Gastrocnemius medialis (tissue), 4 donors: ENCODE data around the gene CBX7. TPM values are rescaled to one million over a fixed set of nuclear protein-coding genes. Genes with fewer than 3 reads are reported as not detected.

Experiments used
- ATAC-seq, 2 donors: fragments of 150-250 bp; one replicate each; pipeline ENCODE4 v1.9.1; 2016
- DNase-seq, 2 donors: peaks; one replicate each; pipeline ENCODE4 v3.0.0-alpha.2; 2019
- H3K27ac ChIP-seq, 4 donors: fragments of 200-600 bp; sonication (generic); 1 replicate in 1 of 4; 2 replicates in 3 of 4; pipeline ENCODE4 v1.5.1; 2016 to 2018; ENCODE audit warnings: mild to moderate bottlenecking in 2 of 4, moderate library complexity in 1 of 4
- H3K27me3 ChIP-seq, 3 donors: fragments of 200-600 bp; sonication (generic) in 2 of 3; 1 replicate in 1 of 3; 2 replicates in 2 of 3; pipeline versions ENCODE4 v1.5.1 to v1.6.0; 2016 to 2019; ENCODE audit warnings: mild to moderate bottlenecking in 1 of 3, moderate library complexity in 1 of 3
- H3K36me3 ChIP-seq, 2 donors: fragments of 200-600 bp; sonication (generic) in 1 of 2; one replicate each; pipeline ENCODE4 v1.5.1; 2017 to 2018
- H3K4me1 ChIP-seq, 2 donors: fragments of 200-600 bp; sonication (generic) in 1 of 2; one replicate each; pipeline ENCODE4 v1.5.1; 2016 to 2017; ENCODE audit warnings: mild to moderate bottlenecking in 2 of 2
- H3K4me3 ChIP-seq, 4 donors: fragments of 200-600 bp; sonication (generic) in 3 of 4; 1 replicate in 1 of 4; 2 replicates in 3 of 4; pipeline ENCODE4 v1.5.1; 2016 to 2019; ENCODE audit warnings: mild to moderate bottlenecking in 2 of 4
- H3K9me3 ChIP-seq, 3 donors: fragments of 200-600 bp; sonication (generic) in 2 of 3; 1 replicate in 1 of 3; 2 replicates in 2 of 3; pipeline ENCODE4 v1.5.1; 2016 to 2019
- POLR2A ChIP-seq, 2 donors: fragments of 450-650 bp; IDR thresholded peaks; one replicate each; pipeline ENCODE4 v1.6.1; 2017; ENCODE audit warnings: antibody characterized with exemption in 2 of 2, mild to moderate bottlenecking in 2 of 2, moderate library complexity in 2 of 2
- in situ Hi-C, 4 donors: fragments of 200-750 bp; cut with MboI; loops; one replicate each; pipeline versions ENCODE4 v1.15.0 to v1.8.0; 2017; ENCODE audit warnings: low sequenced_read_pairs in 4 of 4
- intact Hi-C: fragments of 100-400 bp; cut with DNase I; formaldehyde crosslinking; loops from one replicate; pipeline ENCODE4 v1.15.1; 2023; ENCODE audit warnings: low total_unique reads
- total RNA-seq, 4 donors: library from RNA; depleted of rRNA; stranded (reverse); fragments of >200 nt; gene quantifications; one replicate each; pipeline versions ENCODE4 v1.1.0 to v1.2.3, GENCODE V29; 2016
- TF ChIP-seq, protein P1 (sequence below), 5 experiments: fragments of 450-650 bp in 3 of 5; fragments of 200-600 bp in 2 of 5; sonication (generic) in 2 of 5; IDR thresholded peaks in 4 of 5; conservative IDR thresholded peaks in 1 of 5; 1 replicate in 4 of 5; 2 replicates in 1 of 5; pipeline ENCODE4 v1.5.1; 2016 to 2019; ENCODE audit warnings: antibody characterized with exemption in 5 of 5, mild to moderate bottlenecking in 3 of 5, moderate library complexity in 3 of 5

The CBX7 gene
- total RNA-seq, 4 donors from 2014 or later = 52.4 to 78.1 (median 62.3) TPM

GRCh38 chr22:39185601-39186012 lies 33.1 kb upstream of the CBX7 start:
- intact Hi-C loops = no loop called here
- peak overlapping the region; percentile 41 to 75 (median 66) for H3K27ac ChIP-seq
- peak; percentile 45 to 51 for ATAC-seq
- no peaks in the 10 kb centered on the region for H3K27me3 ChIP-seq
- H3K4me1 ChIP-seq = peaks cover 11 to 18% of the 10 kb centered on the region in 2 donors
- TF ChIP-seq, protein P1, sequence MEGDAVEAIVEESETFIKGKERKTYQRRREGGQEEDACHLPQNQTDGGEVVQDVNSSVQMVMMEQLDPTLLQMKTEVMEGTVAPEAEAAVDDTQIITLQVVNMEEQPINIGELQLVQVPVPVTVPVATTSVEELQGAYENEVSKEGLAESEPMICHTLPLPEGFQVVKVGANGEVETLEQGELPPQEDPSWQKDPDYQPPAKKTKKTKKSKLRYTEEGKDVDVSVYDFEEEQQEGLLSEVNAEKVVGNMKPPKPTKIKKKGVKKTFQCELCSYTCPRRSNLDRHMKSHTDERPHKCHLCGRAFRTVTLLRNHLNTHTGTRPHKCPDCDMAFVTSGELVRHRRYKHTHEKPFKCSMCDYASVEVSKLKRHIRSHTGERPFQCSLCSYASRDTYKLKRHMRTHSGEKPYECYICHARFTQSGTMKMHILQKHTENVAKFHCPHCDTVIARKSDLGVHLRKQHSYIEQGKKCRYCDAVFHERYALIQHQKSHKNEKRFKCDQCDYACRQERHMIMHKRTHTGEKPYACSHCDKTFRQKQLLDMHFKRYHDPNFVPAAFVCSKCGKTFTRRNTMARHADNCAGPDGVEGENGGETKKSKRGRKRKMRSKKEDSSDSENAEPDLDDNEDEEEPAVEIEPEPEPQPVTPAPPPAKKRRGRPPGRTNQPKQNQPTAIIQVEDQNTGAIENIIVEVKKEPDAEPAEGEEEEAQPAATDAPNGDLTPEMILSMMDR (IDR thresholded peaks at IDR 0.05 in 4 of 5, conservative IDR thresholded peaks at IDR 0.05 in 1 of 5) = peak in 2 of 5 experiments; percentile 11 to 34
- TF ChIP-seq POLR2A (IDR thresholded peaks at IDR 0.05) = no peak
- H3K9me3 ChIP-seq = no peaks in the 10 kb centered on the region
- no peak overlapping the region for H3K4me3 ChIP-seq
- in situ Hi-C loops = no loop called here
- peak in 1 of 2 donors; percentile 35 for DNase-seq
- H3K36me3 ChIP-seq = no peaks in the 10 kb centered on the region

DNA sequence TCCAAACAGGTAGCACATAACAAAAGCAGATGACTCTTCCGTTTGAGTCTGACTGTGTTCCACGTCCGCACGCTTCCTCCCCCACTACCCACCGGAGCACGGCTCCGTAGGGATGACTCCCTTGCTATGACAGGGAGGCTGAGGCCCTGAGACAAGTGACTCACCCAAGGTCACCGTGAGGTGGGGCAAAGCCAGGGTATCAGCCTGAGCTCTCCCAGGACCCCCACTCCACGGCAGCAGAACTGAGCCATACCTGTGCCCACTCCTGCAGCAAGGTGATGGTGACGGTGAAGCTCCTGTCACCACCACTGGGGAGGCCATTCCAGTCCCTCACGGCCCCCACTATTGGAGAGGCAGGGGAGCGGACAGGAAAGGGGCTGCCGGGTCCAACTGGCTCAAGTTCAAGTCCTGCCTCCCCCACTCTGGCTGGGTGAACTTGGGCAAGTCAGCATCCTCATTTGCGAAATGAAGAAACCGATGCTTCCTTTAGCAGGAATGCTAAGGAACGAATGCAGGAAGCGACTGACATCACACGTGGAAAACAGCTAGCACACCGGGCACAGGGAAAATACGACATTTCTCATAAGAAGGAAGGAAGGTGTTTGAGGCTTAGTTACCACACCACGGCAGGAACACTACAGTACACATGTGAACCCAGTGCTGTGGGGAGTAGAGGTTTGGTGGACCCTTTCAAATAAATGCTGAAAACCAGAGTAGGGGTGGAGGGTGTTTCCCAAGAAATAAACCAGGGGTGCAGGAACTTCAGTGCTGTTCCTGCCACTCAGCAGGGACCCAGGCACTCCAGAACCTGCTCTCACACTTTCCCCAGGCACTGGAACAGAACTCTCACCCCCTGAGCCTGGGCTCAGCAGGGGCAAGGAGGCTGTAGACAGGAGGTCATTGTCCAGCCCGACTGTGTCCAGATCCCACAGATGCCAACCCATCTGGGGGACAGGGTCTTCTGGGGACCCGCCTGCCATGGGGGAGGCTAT lies 32.4 kb upstream of the CBX7 start:
- TF ChIP-seq, protein P1 (IDR thresholded peaks at IDR 0.05 in 4 of 5, conservative IDR thresholded peaks at IDR 0.05 in 1 of 5) = no peak
- TF ChIP-seq POLR2A (IDR thresholded peaks at IDR 0.05) = no peak
- in situ Hi-C loops (no loop called here), intact Hi-C loops (no loop called here)
- no peaks in the 10 kb centered on the region for H3K36me3 ChIP-seq
- H3K27ac ChIP-seq = peak overlapping the region; percentile 41 to 75 (median 66)
- H3K4me1 ChIP-seq = peaks cover 11 to 18% of the 10 kb centered on the region in 2 donors
- no peak overlapping the region for H3K4me3 ChIP-seq
- H3K9me3 ChIP-seq = no peaks in the 10 kb centered on the region
- peak in 1 of 2 donors; percentile 10 for ATAC-seq
- no peaks in the 10 kb centered on the region for H3K27me3 ChIP-seq
- DNase-seq = no peak

GRCh38 chr22:39183991-39184585 lies 31.6 kb upstream of the CBX7 start:
- no peak for DNase-seq
- ATAC-seq = peak; percentile 55 to 81
- Histone ChIP-seq H3K27me3 (no peaks in the 10 kb centered on the region), H3K4me1 (peaks cover 11 to 19% of the 10 kb centered on the region in 2 donors), H3K9me3 (no peaks in the 10 kb centered on the region), H3K36me3 (no peaks in the 10 kb centered on the region), H3K27ac (peak overlapping the region; percentile 33 to 75 (median 66)), H3K4me3 (no peak overlapping the region)
- no peak for TF ChIP-seq POLR2A (IDR thresholded peaks at IDR 0.05)
- TF ChIP-seq, protein P1 (IDR thresholded peaks at IDR 0.05 in 4 of 5, conservative IDR thresholded peaks at IDR 0.05 in 1 of 5) = no peak
- intact Hi-C loops (no loop called here), in situ Hi-C loops (no loop called here)

GRCh38 chr22:39182478-39183030 lies 30.1 kb upstream of the CBX7 start:
- Histone ChIP-seq H3K36me3 (no peaks in the 10 kb centered on the region), H3K27ac (no peak overlapping the region), H3K4me1 (peaks cover 11 to 26% of the 10 kb centered on the region in 2 donors), H3K4me3 (no peak overlapping the region), H3K9me3 (no peaks in the 10 kb centered on the region), H3K27me3 (no peaks in the 10 kb centered on the region)
- intact Hi-C loops (no loop called here), in situ Hi-C loops (no loop called here)
- TF ChIP-seq, protein P1 (IDR thresholded peaks at IDR 0.05 in 4 of 5, conservative IDR thresholded peaks at IDR 0.05 in 1 of 5) = no peak
- no peak for TF ChIP-seq POLR2A (IDR thresholded peaks at IDR 0.05)
- DNase-seq (no peak), ATAC-seq (no peak)
